GOT3 (cell line): ENCODE results near the gene LIMK1.

Experiments
- DNase-seq: peaks from one replicate; lab custom pipeline; 2025; ENCODE audit warnings: mixed read lengths; lab: John Stamatoyannopoulos, UW

Gene LIMK1

DNA sequence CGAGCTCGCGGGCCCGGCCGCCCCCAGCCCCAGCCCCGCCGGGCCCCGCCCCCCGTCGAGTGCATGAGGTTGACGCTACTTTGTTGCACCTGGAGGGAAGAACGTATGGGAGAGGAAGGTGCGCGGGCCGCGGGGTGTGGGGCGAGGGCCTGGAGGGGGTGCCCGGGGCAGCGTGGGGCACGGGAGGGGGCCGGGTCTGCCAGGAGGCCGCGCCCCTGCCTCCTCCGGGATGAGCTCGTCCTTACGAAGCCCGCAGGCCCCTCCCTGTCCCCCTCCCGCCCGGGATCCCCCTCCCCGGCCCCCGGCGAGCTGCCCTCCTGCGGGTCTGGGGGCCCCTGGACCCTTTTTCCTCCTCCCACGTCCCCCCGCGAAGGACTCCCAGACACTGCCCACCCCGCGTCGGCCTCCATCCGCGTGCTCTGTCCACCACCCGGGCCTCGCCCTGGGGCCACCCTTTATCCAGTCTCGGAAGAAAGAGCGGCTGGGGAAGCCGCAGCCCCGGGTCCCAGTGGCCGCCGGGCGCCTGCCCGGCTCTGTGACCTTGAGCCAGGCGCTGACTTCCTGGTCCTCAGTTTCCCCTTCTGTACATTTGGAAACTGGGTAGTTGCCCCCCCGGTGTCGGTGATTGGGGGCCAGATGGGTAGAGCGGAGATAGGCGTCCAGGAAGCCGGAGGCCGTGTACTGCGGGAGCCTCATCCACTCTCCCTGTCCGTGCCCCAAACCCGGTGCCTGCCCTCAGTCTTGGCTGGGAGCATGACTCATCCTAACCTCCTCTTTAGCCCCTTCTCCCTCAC, 521 bp downstream of the LIMK1 start:
- DNase-seq, result no peak

GRCh38 chr7:74084722-74085578, 1.3 kb downstream of the LIMK1 start:
- no peak for DNase-seq

DNA sequence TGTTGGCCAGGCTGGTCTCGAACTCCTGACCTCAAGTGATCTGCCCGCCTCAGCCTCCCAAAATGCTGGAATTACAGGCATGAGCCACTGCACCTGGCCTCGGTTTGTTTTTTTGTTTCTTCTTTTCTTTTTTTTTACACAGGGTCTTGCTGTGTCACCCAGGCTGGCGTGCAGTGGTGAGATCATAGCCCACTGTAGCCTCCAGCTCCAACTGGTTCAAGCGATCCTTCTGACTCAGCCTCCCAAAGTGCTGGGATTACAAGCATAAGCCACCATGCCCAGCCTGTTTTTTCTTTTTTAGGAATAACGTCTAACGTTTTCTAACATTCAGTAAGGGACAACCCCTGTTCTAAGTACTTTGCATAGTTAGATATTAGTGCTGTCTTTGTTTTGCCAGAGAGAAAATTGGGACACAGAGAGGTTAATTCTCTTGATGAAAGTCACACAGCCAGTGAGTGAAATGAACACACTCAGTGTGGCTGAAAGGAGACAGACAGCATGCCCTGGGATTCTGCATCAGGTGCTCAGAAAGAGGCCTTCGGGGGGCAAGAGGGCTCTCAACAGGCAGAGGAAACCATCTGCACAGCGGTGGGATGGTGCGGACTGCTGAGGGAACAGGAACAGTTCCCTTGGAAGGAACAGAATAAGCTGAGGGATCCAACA, 4.3 kb downstream of the LIMK1 start:
- DNase-seq, result no peak

GRCh38 chr7:74092321-74092963, 8.8 kb downstream of the LIMK1 start:
- DNase-seq, result no peak

- no peak for DNase-seq
Observed at GRCh38 chr7:74092964-74093471, 9.4 kb downstream of the LIMK1 start.

DNA sequence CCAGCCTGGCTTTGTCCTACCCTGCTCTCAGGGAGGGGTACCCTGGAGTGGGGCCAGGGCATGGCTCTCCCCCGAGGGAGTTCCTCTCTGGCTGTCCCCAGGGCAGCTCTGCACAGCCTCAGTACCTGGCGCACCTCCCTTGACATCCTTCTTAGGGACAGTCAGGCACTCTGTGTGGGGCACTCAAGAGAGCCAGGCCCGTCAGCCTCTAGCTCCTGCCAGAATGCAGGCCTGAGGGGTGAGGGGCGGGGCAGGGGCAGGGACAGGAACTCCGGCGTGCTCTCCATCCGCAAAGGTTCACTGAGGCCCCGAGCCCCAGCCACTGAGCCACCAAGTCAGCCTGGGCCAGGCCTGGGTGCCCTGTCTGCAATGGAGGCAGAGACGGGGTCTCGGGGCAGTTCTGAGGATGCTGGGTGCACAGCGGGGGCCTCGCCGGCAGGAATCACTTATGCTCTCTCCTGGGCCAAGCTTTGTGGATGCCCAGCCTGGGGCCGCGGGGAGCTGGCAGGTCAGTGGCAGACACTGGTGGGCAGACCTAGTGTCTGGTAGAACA, 10.1 kb downstream of the LIMK1 start:
- no peak for DNase-seq

DNA sequence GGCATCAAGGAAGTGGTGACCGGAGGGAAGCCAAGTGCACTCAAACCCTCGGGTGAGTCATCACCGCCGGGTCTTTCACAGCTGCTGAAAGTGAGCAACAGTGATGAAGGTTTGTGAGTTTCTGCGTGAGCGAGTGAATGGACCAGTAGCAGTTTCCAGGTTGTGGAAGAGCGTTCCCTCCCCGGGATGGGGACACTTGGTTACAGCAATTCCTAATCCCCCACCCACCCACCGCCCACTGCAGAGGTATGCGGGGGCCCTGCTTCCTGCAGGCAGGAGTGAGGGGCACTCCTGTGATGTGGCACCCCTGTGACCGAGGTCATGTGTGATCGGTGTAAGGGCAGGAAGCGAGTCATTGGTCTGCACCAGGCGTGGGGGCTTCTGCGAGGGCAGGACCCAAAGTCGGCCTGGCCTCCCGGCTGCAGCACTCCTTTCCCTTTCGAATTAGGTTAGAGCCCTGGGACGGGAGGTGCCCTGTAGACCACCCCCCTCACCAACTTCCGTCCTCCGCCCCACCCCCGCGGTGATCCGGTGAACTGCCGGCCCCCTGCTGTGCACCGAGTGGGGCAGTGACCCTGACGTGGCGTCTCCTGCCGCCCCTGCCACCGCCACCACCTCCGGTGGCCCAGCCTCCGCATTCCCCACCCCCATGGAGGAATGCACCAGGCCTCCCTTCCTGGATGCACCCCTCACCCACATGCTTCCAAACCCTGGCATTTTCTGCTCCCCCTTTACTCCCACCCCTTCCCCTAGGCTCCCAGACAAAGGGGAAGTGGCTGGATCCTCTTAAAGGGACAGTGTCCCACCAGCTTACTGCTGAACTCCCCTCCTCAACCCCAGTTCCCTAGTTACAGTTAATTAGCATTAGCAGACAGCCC, 10.9 kb downstream of the LIMK1 start:
- peak; percentile 10 for DNase-seq

DNA sequence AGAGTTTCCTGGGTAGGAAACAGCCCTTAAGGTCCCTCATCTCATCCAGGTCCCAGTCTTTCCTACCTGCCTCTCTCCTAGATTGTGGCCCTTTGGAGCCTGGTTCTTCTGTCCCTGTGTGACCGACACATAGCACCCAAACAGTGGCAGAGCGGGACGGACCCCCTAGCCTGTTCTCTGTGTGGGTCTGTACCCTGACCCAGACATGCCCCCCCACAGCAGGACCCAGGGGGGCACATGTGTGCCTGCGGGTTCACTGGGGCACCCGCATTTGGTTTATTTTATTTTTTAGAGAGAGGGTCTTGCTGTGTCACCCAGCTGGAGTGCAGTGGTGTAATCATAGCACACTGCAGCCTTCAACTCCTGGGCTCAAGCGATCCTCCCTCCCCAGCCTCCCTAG, 11.5 kb downstream of the LIMK1 start:
- DNase-seq, result no peak

- DNase-seq, result no peak
Observed at GRCh38 chr7:74097937-74098614, 14.5 kb downstream of the LIMK1 start.

DNA sequence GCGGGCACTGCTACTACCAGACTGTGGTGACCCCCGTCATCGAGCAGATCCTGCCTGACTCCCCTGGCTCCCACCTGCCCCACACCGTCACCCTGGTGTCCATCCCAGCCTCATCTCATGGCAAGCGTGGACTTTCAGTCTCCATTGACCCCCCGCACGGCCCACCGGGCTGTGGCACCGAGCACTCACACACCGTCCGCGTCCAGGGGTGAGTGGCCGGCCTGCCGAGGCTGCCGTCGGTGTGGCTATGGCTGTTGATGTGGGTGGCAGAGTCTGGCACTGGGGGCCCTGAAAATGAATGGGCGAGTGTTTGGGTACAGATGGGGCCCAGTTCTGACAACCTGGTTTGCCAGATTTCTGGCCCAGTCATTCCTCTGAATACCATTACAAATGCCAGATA, 15.4 kb downstream of the LIMK1 start:
- no peak for DNase-seq

DNA sequence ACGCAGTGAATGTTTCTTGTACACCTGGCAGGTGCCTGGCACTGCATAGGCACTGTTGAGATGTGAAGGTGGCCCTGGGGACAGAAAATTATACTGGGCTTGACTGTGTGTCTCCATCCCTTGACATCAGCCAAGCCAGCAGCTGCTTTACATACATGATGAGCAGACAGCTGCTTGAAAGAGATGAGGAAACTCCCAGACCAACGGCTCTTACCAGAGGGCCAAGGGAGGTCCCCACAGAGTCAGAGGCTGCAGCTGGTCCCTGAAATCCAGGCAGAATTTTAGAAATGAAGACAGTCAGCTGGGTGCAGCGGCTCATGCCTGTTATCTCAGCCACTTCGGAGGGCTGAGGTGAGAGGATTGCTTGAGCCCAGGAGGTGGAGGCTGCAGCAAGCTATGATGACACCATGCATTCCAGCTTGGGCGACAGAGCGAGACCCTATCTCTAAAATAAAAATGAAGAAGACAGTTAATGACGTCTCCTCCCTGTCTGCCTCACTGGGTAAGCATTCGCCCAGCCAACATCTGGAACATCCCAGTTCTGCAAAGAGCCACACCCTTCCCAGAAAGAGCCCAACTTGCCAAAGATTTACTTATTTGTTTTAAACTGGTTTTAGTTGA, 17.6 kb downstream of the LIMK1 start:
- DNase-seq, result no peak

GRCh38 chr7:74103219-74103772, 19.7 kb downstream of the LIMK1 start:
- no peak for DNase-seq

- DNase-seq, result no peak
Observed at GRCh38 chr7:74104702-74105101, 21.1 kb downstream of the LIMK1 start.

GRCh38 chr7:74105992-74106391, 22.4 kb downstream of the LIMK1 start:
- DNase-seq, result no peak

GRCh38 chr7:74106846-74107245, 23.2 kb downstream of the LIMK1 start:
- no peak for DNase-seq

DNA sequence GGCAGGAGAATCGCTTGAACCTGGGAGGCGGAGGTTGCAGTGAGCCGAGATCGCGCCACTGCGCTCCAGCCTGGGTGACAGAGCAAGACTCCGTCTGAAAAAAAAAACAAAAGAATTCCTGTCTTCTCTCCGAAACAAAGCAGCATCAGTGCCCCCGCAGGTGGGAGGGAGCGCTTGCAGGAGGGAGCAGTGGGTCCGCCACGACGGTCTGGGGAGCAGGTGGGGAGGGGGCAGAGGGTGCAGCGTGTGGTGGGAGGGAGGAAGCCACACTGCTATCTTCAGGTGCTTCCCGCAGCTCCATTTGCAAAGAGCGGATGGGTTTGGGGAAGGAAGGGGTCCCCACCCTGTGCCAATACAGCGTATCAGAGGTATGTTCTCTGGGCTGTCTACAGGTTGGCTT, 31.7 kb downstream of the LIMK1 start:
- DNase-seq, result no peak

GRCh38 chr7:74116356-74116755, 32.8 kb downstream of the LIMK1 start:
- DNase-seq, result no peak

DNA sequence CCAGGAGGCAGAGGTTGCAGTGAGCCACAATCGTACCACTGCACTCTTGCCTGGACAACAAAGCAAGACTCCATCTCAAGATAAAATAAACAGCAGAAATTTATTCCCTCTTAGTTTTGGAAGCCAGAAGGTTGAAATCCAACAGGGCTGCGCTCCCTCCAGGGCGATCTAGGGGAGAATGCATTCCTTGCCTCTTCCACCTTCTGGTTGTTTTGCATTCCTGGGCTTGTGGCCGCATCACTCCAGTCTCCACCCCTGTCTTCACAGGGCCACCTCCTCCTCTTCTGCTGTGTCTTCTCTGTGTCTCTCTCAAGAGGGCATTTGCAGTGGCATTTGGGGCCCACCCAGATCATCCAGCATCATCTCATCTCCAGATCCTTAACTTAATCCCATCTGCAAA, 36.2 kb downstream of the LIMK1 start:
- no peak for DNase-seq
